ENCODE measurements around the gene CA10. TPM values are rescaled to one million over a fixed set of nuclear protein-coding genes. Genes with fewer than 3 reads are reported as not detected.

The CA10 gene
- total RNA-seq, 1 donor from 2014 or later: 0.20 TPM

DNA sequence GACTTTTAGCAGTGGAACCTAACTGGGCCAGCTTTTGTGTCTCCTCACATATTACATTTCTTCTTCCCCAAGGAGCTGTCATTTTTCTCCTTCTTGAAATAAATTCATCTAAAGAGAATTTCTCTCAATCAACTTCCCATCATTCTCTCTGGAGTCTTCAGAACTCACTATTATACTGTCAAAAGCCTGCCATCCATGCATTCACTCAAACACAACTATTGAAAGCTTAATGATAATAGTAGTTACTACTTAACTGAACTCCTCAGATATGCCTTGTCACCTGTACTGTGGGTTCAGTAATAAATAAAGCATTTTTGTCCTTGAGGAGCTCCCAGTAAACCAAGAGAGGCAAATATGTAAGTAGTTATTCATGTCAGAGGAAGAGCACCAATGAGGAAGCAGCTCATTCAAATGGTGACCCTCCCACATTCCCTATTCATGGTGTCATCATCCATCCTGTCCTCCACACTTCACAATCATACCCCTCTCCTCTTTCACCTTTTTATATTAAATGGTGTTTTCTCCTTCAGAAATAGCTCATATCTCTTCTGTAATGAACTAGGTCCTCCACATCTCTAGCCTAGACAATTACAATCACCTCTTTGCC is 162.6 kb downstream of the CA10 start:
- no peak for DNase-seq (ENCODE audit: low spot score in 2 of 2, unreplicated experiment in 2 of 2)
- TF ChIP-seq, protein P1, sequence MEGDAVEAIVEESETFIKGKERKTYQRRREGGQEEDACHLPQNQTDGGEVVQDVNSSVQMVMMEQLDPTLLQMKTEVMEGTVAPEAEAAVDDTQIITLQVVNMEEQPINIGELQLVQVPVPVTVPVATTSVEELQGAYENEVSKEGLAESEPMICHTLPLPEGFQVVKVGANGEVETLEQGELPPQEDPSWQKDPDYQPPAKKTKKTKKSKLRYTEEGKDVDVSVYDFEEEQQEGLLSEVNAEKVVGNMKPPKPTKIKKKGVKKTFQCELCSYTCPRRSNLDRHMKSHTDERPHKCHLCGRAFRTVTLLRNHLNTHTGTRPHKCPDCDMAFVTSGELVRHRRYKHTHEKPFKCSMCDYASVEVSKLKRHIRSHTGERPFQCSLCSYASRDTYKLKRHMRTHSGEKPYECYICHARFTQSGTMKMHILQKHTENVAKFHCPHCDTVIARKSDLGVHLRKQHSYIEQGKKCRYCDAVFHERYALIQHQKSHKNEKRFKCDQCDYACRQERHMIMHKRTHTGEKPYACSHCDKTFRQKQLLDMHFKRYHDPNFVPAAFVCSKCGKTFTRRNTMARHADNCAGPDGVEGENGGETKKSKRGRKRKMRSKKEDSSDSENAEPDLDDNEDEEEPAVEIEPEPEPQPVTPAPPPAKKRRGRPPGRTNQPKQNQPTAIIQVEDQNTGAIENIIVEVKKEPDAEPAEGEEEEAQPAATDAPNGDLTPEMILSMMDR (IDR thresholded peaks at IDR 0.05; ENCODE audit: unreplicated experiment): no peak
- peaks cover 2% of the 10 kb centered on the region for H3K27me3 Mint-ChIP-seq (ENCODE audit: low read depth)
- no peaks in the 10 kb centered on the region for H3K9me3 Mint-ChIP-seq
- no peaks in the 10 kb centered on the region for H3K36me3 Mint-ChIP-seq
- no peak overlapping the region for H3K27ac Mint-ChIP-seq
- H3K4me3 Mint-ChIP-seq: no peak overlapping the region
- H3K4me1 Mint-ChIP-seq: no peaks in the 10 kb centered on the region

DNA sequence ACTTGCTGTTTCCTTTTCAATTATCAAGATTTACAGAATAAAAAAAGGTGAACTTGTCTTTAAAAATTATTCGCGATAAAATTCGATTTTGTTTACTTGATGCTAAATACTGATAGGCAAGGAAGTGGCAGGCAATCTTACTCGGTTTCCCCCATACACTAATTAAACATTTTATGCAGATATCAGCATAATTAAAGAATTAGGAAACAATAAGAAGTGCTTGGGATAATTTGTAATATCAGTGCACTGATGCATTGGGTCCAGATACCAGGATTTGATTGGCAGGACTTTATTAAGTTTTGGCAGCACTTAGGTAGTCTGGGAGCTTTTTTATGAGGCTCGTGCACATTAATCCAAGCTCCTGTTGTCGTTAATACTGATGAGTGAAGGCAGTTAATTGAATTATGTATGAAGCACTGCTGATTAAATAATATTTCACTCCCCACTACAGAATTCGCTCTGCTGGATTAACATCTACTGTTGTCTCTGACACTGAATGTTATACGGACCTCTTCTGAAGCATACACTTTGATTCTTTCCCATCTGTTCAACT is 165.6 kb downstream of the CA10 start:
- Mint-ChIP-seq H3K36me3 (no peaks in the 10 kb centered on the region), H3K9me3 (no peaks in the 10 kb centered on the region), H3K27me3 (ENCODE audit: low read depth) (peaks cover 2% of the 10 kb centered on the region), H3K27ac (no peak overlapping the region), H3K4me3 (no peak overlapping the region), H3K4me1 (no peaks in the 10 kb centered on the region)
- DNase-seq (ENCODE audit: low spot score in 2 of 2, unreplicated experiment in 2 of 2): no peak
- TF ChIP-seq, protein P1 (IDR thresholded peaks at IDR 0.05; ENCODE audit: unreplicated experiment): no peak

DNA sequence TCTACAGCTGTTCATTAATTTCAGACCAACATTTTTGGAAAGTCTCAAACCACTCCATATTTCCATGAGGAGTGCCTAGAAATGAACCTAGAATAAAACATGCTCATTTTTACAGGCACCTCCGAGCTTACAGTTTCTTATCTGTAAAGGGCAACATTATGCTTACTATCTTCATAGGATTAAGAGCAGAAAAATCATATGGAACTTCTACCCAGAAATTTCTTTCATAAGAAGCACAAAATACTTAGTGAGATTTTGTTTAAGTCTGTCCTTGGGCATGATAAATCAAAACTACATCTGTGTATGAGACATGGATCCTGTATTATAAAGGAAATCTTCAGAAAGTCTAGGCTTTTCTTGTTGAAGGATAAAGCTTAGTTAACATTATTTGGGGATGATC is 187.4 kb downstream of the CA10 start:
- Mint-ChIP-seq H3K4me3 (no peak overlapping the region), H3K9me3 (peaks cover 9% of the 10 kb centered on the region), H3K4me1 (no peaks in the 10 kb centered on the region), H3K36me3 (no peaks in the 10 kb centered on the region), H3K27ac (no peak overlapping the region), H3K27me3 (ENCODE audit: low read depth) (peaks cover 16% of the 10 kb centered on the region)
- DNase-seq (ENCODE audit: low spot score in 2 of 2, unreplicated experiment in 2 of 2): no peak
- TF ChIP-seq, protein P1 (IDR thresholded peaks at IDR 0.05; ENCODE audit: unreplicated experiment): no peak

DNA sequence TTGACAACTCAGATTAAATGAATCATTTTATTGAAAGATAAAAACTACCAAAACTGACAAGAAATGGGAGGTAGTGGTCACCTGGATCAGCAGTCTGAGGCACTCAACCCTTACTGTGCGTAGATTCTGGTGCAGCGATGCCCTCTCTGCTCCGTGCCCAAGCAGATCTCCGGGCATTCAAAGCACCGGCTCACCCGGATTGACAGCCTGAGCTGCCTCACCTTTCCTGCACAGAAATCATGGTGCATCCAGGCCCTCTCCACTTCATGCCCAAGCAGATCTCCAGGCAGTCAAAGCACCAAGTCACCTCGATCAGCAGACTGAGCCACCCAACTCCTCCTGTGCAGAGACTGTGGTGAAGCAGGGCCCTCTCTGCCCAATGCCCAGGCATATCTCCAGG is 196.8 kb downstream of the CA10 start:
- no peaks in the 10 kb centered on the region for H3K4me1 Mint-ChIP-seq
- H3K9me3 Mint-ChIP-seq: peaks cover 49% of the 10 kb centered on the region
- TF ChIP-seq, protein P1 (IDR thresholded peaks at IDR 0.05; ENCODE audit: unreplicated experiment): no peak

DNA sequence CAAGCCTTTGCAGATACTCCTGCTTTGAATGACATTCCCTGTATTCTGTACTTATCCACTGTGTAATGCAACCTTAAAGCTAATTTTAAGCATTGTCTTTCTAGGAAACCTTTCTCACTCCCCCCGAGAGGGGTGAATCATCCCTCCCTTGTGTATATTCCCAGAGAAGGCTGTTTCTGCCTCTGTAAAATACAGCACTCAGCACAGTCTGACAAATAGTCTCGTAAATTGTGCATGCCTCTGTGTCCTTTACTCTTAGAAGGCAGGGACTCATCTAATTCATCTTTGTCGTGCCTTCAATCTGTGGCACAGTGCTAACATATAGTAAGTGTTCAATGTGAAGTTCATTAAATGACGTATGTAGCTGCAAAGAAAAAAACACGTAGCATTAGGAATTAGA is 200.7 kb downstream of the CA10 start:
- no peak for DNase-seq (ENCODE audit: low spot score in 2 of 2, unreplicated experiment in 2 of 2)
- no peak overlapping the region for H3K27ac Mint-ChIP-seq
- no peaks in the 10 kb centered on the region for H3K4me1 Mint-ChIP-seq
- TF ChIP-seq, protein P1 (IDR thresholded peaks at IDR 0.05; ENCODE audit: unreplicated experiment): no peak
- H3K36me3 Mint-ChIP-seq: no peaks in the 10 kb centered on the region
- peaks cover 6% of the 10 kb centered on the region for H3K27me3 Mint-ChIP-seq (ENCODE audit: low read depth)
- H3K4me3 Mint-ChIP-seq: no peak overlapping the region
- H3K9me3 Mint-ChIP-seq: peaks cover 15% of the 10 kb centered on the region

More for the DNA sequence above, 196.8 kb downstream of the CA10 start:
- no peak overlapping the region for H3K4me3 Mint-ChIP-seq
- no peak for DNase-seq (ENCODE audit: low spot score in 2 of 2, unreplicated experiment in 2 of 2)
- H3K27me3 Mint-ChIP-seq (ENCODE audit: low read depth): no peaks in the 10 kb centered on the region
- H3K36me3 Mint-ChIP-seq: no peaks in the 10 kb centered on the region
- H3K27ac Mint-ChIP-seq: no peak overlapping the region

Data from mesothelial cell of epicardium (in vitro differentiated cells).